ENCODE measurements around the gene CAPN10.

CAPN10 gene

DNA sequence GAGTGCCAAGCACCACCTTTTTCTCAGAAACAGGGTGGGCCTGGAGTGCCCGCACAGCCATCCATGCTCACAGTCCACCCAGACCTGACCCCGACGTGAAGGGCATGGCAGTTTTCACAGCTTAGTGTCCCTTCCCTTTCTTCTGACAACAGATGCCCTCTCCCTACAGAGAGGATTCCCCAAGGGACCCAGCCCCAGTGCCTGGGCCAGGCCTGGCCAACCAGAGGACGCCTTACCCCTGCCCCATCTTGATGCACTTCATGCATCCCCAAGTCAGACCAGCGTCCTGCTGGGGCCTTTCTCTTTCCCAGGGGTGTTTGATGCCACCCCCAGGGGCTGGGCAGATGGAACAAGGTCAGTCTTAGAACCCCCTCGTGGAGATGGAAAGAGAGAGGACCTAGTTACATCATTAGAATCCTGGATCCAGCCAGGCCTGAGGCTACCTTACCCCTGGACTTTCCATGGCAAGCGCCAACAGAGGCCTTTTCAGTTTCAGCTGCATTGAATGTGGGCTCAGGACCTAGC, 32.5 kb upstream of the CAPN10 start:
- no peak for DNase-seq (ENCODE audit: low read depth)
- TF ChIP-seq, protein P1, sequence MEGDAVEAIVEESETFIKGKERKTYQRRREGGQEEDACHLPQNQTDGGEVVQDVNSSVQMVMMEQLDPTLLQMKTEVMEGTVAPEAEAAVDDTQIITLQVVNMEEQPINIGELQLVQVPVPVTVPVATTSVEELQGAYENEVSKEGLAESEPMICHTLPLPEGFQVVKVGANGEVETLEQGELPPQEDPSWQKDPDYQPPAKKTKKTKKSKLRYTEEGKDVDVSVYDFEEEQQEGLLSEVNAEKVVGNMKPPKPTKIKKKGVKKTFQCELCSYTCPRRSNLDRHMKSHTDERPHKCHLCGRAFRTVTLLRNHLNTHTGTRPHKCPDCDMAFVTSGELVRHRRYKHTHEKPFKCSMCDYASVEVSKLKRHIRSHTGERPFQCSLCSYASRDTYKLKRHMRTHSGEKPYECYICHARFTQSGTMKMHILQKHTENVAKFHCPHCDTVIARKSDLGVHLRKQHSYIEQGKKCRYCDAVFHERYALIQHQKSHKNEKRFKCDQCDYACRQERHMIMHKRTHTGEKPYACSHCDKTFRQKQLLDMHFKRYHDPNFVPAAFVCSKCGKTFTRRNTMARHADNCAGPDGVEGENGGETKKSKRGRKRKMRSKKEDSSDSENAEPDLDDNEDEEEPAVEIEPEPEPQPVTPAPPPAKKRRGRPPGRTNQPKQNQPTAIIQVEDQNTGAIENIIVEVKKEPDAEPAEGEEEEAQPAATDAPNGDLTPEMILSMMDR (conservative IDR thresholded peaks at IDR 0.05; ENCODE audit: control insufficient read depth, insufficient read depth, low read depth, low read length), result no peak

DNA sequence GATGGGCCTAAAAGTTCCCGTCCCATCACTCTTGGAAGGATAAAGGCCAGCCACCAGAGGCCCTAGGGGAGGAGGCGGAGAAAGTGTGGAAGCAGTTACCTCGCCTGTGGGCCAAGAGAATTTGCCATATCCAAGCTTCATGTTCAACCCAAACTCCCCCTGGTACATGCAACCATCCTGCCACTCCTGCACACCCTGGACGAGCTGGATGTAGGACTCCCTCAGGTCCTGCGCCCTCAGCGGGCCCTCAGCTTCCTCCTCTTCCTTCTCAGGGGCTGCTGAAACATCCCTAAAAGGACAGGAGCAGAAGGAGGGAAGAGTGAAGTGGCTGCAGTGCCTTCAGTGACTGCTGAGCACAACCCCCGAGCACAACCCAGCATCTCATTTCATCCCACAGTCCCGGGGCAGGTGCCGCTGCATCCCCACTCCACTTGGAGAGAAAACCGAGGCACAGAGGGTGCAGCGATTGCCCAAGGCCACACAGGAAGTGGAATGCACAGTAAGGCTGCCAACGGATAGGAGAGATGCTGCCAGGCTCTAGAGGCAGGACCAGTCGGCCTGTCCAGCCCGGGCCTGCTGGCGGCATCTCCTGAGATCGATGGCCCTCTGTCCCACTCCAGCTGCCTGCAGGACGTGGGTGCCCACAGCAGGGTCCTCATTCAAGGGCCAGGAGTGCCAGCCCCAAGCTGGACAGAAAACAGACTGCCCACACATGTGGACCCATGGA, 31.6 kb upstream of the CAPN10 start:
- H3K4me3 ChIP-seq (ENCODE audit: control insufficient read depth, low read depth, low read length), result no peak overlapping the region
- no peak for DNase-seq (ENCODE audit: low read depth)
- TF ChIP-seq, protein P1 (conservative IDR thresholded peaks at IDR 0.05; ENCODE audit: control insufficient read depth, insufficient read depth, low read depth, low read length), result no peak

More for the DNA sequence above, 32.5 kb upstream of the CAPN10 start:
- H3K4me3 ChIP-seq (ENCODE audit: control insufficient read depth, low read depth, low read length), result no peak overlapping the region

DNA sequence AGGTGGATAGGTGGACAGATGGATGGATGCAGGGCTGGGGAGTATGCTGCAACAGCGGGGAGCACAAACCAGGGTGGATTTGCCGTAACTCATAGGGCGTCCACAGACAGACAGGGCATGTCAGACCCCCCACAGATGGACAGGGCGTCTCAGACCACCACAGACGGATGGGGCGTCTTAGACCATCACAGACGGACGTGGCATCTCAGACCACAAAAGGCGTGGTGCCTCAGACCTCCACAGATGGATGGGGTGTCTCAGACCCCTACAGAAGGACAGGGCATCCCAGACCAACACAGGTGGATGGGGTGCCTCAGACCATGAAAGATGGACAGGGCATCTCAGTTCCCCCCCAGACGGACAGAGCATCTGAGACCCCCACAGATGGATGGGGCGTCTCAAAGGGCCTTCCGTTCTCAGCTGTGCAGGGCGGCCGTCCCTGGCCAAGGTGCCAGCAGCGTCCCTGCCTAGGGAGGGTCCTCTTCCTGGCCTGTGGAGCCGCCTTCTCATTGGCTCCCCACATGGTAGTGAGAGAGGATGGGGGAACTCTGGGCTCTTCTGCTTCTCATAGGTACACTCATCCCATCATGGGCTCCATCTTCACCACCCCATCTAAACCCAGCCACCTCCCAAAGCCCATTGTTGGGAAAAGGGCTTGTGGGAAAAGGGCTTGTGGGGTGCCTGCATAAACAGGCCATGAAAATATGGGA, 30.8 kb upstream of the CAPN10 start:
- no peak overlapping the region for H3K4me3 ChIP-seq (ENCODE audit: control insufficient read depth, low read depth, low read length)
- DNase-seq (ENCODE audit: low read depth), result no peak
- TF ChIP-seq, protein P1 (conservative IDR thresholded peaks at IDR 0.05; ENCODE audit: control insufficient read depth, insufficient read depth, low read depth, low read length), result no peak

DNA sequence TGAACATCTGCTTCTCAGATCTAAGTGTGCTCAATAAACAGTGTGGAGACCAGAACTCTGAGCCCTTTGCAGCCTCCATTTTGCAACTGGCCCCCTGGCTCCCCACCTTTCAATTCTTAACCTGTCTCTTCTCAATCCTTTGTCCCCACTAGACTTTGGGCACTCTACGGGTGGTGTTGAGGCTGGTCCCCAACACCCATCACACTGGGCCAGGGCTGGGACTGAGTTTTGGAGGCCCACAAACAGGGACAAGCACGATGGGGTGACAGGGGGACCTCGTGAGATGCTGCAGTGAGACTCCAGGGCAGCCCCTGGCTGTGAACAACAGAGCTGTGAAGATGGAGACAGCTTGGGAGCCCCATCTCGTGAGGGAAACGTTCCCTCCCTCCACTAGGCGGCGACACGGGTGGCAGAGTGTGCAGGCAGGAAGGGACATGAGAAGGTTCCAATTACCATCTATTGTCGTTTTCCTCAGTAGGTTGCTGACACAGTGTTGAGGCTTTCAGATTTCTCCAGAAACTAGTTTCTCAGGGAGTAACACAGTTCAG, 29.9 kb upstream of the CAPN10 start:
- H3K4me3 ChIP-seq (ENCODE audit: control insufficient read depth, low read depth, low read length), result peak overlapping the region; percentile 50
- TF ChIP-seq, protein P1 (conservative IDR thresholded peaks at IDR 0.05; ENCODE audit: control insufficient read depth, insufficient read depth, low read depth, low read length), result peak; percentile 67
- peak; percentile 65 for DNase-seq (ENCODE audit: low read depth)

DNA sequence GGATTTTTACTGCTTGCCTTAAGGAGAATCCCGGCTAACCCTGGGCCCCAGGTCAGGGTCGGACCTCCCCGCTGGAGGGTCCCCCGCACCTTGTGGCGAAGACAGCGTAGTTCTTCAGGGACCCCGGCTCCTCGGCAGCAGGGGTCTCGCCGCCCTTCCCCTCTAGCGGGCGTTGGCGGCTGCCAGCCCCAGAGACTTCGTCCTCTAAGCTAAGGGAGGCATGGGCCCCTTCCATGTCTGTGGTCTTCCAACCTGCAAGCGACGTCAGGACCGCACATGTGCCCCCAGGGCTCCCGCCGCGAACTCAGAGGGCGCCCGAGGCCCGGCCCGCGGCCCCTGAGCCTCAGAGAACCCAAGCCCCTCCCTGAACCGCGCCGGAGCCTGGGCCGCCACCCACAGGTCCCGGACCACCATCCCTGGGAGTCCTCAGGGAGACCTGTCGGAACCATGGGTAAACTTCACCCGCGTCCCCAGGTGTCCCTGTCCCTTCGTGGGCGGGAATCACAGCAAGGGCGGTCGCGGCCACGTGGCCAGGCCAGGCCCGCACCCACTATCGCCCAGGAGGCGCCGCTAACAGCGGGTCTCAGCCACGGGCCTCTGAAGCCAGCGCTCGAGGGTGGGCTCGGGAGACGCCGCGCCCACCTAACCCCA, 29.3 kb upstream of the CAPN10 start:
- peak overlapping the region; percentile 50 for H3K4me3 ChIP-seq (ENCODE audit: control insufficient read depth, low read depth, low read length)
- DNase-seq (ENCODE audit: low read depth), result no peak
- TF ChIP-seq, protein P1 (conservative IDR thresholded peaks at IDR 0.05; ENCODE audit: control insufficient read depth, insufficient read depth, low read depth, low read length), result no peak

DNA sequence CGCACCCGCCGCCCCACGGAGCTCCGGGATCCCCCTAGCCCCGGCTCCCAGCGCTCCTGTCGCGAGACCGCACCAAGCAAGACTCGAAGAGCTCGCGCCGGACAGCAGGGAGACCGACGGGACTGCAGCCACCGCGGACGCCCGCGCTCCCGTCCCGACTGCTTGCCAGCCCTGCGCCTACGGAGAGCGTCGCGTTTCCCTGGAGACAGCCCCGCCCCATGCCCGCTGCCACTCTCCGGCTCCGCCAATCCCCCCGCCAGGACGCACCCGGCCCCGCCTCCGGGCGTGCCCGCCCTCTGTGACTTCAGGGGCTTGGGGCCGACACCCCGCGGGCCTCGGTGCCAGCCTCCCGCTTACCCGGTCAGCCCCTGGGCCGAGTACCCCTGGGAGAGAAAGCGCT, 28.7 kb upstream of the CAPN10 start, which contains the start of gene ANKMY1:
ANKMY1 (minus strand) TSS at position 181 of the 400 bp plus-strand sequence. CDS start 653 bp downstream, outside the sequence.
- peak within 1 kb of the TSS; percentile 50 for H3K4me3 ChIP-seq (ENCODE audit: control insufficient read depth, low read depth, low read length)
- peak; percentile 69 for DNase-seq (ENCODE audit: low read depth)

More for the DNA sequence above, 28.7 kb upstream of the CAPN10 start, which contains the start of gene ANKMY1:
- TF ChIP-seq, protein P1 (conservative IDR thresholded peaks at IDR 0.05; ENCODE audit: control insufficient read depth, insufficient read depth, low read depth, low read length), result no peak

All from fibroblast of mammary gland (primary cell).